ENCODE data around the gene ZNF775. TPM values are rescaled to one million over a fixed set of nuclear protein-coding genes. Genes with fewer than 3 reads are reported as not detected.

Gene ZNF775
- total RNA-seq, 6 experiments from 2014 or later = 0.44 to 1.6 (median 0.96) TPM

DNA sequence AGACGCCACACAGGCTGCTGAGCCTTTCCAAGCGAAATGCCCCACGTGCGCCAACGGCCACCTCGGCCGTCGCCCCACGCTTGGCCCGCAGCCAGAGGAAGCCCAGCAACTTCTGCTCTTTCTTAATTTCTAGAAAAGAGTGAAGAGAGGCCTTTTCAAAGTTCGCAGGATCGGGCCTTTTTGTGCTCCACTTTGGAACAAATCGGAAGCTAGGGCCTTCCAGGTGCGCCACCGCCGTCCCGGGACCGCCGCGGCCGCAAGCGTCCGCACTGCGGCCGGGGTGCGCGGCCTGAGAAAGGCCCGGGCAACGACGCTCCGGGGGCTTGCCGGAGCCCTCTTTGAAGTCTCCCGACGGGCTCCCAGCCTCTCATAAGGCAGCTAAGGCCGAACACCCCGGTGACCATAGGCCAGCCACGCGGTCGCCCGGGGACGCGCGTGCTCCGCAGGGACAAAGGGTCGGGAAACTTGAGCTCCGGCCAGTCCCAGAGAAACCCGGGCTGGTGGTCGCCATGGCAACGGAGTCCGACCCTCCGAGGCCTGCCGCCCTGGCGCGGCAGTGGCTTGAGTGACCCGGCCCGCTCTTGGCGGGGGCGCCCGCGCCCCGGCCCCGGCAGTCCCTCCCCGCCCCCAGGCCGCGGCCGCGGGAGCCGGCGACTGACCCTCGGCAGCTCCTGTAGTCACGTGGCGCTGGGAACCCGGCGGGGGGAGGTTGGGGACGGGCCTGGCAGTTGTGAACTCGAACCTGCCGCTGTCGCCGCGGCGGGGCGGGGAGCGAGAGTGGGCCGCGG lies 10.8 kb upstream of the ZNF775 start, which contains the start of gene REPIN1:
Gene REPIN1 (plus strand): TSS at position 727 of the 788 bp plus-strand sequence. CDS start 890 bp downstream, outside the sequence.
- H3K9me3 ChIP-seq = no peaks in the 10 kb centered on the region
- peak within 1 kb of the TSS; percentile 95 to 99 (median 97) for H3K4me3 ChIP-seq
- DNase-seq (peak; percentile 93 to 96 (median 95)), ATAC-seq (peak; percentile 66 to 81 (median 78))
- H3K4me1 ChIP-seq = peaks cover 0 to 21% (median 11%) of the 10 kb centered on the region in 4 donors
- 0% methylated on average over 12 of the region's 85 CpGs for WGBS (ENCODE audit: insufficient coverage, low coverage, low lambda C conversion rate, missing lambda C conversion rate)
- peak within 1 kb of the TSS; percentile 85 to 98 (median 96) for H3K27ac ChIP-seq
- intact Hi-C loops (cut with DNase I) = no loop called here
- no peak for TF ChIP-seq CTCF (IDR thresholded peaks at IDR 0.05)
- peak; percentile 86 for TF ChIP-seq POLR2A (IDR thresholded peaks at IDR 0.05)
- H3K36me3 ChIP-seq = peaks cover 0 to 16% (median 7%) of the 10 kb centered on the region in 4 donors
- H3K27me3 ChIP-seq = no peaks in the 10 kb centered on the region

GRCh38 chr7:150368884-150369747 lies 10.0 kb upstream of the ZNF775 start:
- intact Hi-C loops (cut with DNase I) = no loop called here
- H3K27me3 ChIP-seq = no peaks in the 10 kb centered on the region
- peak; percentile 55 to 63 (median 61) for ATAC-seq
- peaks cover 0 to 23% (median 10%) of the 10 kb centered on the region in 4 donors for H3K36me3 ChIP-seq
- WGBS (ENCODE audit: insufficient coverage, low coverage, low lambda C conversion rate, missing lambda C conversion rate) = 0% methylated on average over 4 of the region's 58 CpGs
- no peaks in the 10 kb centered on the region for H3K9me3 ChIP-seq
- H3K4me1 ChIP-seq = peaks cover 0 to 24% (median 11%) of the 10 kb centered on the region in 4 donors
- no peak for TF ChIP-seq POLR2A (IDR thresholded peaks at IDR 0.05)
- TF ChIP-seq CTCF (IDR thresholded peaks at IDR 0.05) = no peak
- peak; percentile 75 to 85 (median 79) for DNase-seq
- H3K27ac ChIP-seq = peak overlapping the region; percentile 85 to 98 (median 96)
- H3K4me3 ChIP-seq = peak overlapping the region; percentile 95 to 99 (median 97)

DNA sequence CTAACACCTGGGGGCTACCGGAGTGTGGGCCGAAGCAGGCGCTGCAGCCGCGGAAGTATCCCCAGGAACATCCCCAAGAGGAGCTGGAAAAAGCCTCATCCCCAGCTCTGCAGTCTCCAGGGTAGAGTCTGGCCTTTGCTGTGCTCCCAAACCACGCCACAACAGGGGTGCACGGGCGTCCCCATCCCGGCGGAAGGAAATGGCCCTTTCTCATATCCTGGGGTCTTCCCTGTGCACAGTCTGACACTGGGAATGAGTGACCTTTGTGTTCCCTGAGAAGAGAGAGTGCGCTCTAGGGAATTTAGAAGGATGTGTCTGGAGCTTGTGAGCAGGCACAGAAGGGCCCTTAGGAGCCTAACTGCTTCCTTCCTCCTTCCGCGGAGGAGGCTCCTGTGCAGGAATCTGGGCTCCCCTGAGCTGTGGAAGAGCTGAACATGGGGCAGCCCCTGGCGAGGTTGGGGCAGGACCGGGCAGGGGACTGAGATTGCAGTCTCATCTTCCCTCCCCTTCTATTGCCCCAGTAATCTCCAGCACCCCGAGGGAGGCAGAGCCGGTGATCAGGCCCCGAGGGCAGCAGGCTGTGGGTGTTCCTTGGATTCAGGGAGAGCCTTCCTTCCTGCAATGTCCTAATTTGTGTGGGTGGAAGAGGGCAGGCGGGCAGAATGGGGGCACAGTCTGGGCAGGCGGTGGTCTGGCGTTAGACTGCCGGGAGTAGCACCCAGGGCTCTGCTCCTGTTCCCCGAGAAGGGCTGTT lies 9.2 kb upstream of the ZNF775 start:
- peak overlapping the region; percentile 85 to 98 (median 96) for H3K27ac ChIP-seq
- ATAC-seq (peak in 1 of 4 donors; percentile 1), DNase-seq (no peak)
- peaks cover 0 to 27% (median 12%) of the 10 kb centered on the region in 4 donors for H3K4me1 ChIP-seq
- no peaks in the 10 kb centered on the region for H3K9me3 ChIP-seq
- H3K27me3 ChIP-seq = no peaks in the 10 kb centered on the region
- intact Hi-C loops (cut with DNase I) = no loop called here
- peaks cover 0 to 28% (median 10%) of the 10 kb centered on the region in 4 donors for H3K36me3 ChIP-seq
- TF ChIP-seq CTCF (IDR thresholded peaks at IDR 0.05) = no peak
- no peak for TF ChIP-seq POLR2A (IDR thresholded peaks at IDR 0.05)
- WGBS (ENCODE audit: insufficient coverage, low coverage, low lambda C conversion rate, missing lambda C conversion rate) = 9% methylated on average over 6 of the region's 23 CpGs
- peak overlapping the region; percentile 95 to 99 (median 97) for H3K4me3 ChIP-seq

- H3K27me3 ChIP-seq = no peaks in the 10 kb centered on the region
- ATAC-seq (peak in 1 of 4 donors; percentile 8), DNase-seq (no peak)
- no peak for TF ChIP-seq CTCF (IDR thresholded peaks at IDR 0.05)
- TF ChIP-seq POLR2A (IDR thresholded peaks at IDR 0.05) = no peak
- peak overlapping the region in 1 of 3 donors; percentile 96 for H3K27ac ChIP-seq
- H3K4me3 ChIP-seq = no peak overlapping the region
- H3K4me1 ChIP-seq = peaks cover 0 to 33% (median 14%) of the 10 kb centered on the region in 4 donors
- H3K36me3 ChIP-seq = peaks cover 0 to 28% (median 10%) of the 10 kb centered on the region in 4 donors
- WGBS (ENCODE audit: insufficient coverage, low coverage, low lambda C conversion rate, missing lambda C conversion rate) = 55% methylated on average over 2 of the region's 3 CpGs
- intact Hi-C loops (cut with DNase I) = no loop called here
- no peaks in the 10 kb centered on the region for H3K9me3 ChIP-seq
Observed at GRCh38 chr7:150370612-150371071, 8.5 kb upstream of the ZNF775 start.

All from right lobe of liver (tissue), 6 donors.